Activated CD4-positive, alpha-beta T cell treated with anti-CD3 and anti-CD28 coated beads, Interleukin-2, amount 50 U/mL, for 48 hours (primary cell): ENCODE data around the gene TXNDC11.

Experiments used
- DNase-seq, 2 experiments: peaks; one replicate each; pipeline ENCODE4 v3.0.0-alpha.2; 2020

Gene TXNDC11

DNA sequence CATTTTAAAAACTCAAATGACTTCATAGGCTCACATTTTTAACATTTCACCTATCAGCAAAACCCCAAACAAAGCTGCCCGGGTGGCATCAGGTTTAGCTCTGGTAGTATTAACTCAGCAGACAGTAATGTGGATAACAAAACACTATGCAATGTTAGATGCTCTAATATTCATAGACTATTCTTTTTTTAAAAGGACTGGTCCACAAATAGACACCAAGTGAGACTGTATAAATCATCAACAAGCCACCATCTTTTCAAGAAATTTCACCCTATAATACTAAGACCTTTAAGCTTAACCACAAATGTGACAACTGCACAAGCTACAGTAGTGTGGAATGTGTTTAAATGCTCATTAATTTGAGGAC is 54.2 kb downstream of the TXNDC11 start:
- DNase-seq = no peak

DNA sequence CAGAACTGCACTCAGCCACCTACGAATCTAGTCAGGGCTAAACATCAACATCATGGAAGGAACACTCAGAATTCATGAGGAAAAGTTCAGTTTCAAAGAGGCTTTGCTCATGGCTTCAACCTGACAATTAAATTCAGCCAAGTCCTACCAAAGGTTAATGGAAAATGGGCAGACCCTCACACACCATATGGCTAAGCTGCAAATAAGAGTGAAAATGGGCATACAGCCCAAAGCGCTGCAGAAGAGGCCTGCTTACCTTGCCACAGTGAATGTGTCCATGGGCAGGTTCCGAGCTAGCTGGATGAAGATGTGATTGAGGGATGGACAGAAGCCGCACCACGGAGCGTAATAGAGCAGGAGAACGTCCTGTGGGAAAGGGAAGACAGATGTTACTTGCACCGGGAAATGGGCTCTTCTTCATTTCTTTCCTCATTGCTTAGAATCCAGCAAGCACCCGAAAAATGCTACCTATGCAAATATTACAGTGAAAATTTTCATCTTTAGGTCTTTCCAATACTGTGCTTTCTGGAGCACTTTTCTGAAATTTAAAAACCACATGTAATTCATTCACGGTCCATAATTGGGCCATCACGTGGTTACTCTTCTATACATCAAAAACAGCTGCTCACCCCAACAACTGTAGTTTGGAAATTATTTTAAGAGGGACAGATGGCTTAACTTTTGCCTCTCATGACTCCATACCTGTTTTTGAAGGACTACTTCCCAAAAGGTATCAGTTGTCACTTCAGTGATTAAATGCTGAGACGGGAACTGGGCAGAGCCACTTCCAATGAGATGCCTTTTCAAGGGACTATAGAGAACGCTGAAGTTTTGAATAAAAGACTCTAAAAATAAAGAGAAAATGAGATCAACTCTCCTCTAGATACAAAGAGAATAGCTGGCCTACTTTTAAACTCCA is 54.8 kb downstream of the TXNDC11 start:
- no peak for DNase-seq

DNA sequence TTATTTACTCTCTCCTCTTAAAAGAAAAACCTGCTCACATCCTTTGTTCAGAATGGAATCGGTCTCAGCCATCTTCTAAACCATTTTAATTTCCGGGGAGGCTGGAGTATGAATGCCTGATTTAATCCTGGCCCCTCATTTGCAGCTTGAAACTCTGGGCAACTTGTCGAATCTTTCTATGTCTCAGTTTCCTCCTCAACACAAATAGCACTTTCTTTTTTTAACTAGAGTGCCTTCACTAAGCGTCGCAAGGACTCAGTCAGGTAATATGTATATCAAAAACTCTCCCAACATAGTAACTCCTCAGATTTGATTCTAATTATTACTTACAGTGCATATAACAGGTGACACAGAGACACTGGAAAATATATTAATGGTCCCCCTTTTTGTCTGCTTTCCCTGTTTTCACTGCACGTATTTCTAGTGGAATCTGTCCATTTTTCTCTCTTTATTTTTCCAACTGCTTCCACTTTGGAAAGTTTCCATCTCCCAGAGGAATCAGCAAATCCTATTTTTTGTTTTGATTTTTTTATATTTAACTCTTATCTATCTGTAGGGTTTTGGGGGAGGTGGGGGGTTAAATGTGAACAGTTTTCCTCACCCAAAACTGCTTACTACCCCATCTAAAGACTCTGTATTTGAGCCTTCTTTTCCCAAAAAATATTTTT is 55.8 kb downstream of the TXNDC11 start:
- DNase-seq = no peak

DNA sequence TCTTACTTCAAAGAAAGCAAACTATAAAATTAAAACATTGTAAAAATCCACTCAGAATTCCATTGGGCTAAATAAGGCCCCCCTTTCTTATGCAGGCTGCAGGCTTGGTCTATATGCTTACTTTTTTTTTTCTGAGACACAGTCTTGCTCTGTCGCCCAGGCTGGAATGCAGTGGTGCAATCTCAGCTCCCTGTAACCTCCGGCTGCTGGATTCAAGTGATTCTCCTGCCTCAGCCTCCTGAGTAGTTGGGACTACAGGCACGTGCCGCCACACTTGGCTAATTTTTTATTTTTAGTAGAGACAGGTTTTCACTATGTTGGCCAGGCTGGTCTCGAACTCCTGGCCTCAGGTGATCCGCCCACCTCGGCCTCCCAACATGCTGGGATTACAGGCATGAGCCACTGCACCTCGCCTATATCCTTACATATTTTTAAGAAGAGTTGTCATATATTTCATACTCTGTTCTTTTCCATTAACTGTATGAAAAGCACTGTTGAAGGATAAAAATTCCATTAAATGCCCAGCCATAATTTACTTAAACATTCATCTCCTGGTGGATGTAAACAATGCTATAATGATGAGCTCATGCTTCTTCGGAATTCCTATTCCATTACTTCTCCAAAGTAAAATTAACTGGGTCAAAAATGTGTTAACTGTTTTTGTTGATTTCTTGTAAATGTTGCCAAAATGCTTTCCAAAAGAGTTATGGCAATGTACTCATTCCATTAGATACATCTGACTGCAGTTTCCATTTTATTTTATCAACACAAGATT is 56.6 kb downstream of the TXNDC11 start:
- DNase-seq = no peak

DNA sequence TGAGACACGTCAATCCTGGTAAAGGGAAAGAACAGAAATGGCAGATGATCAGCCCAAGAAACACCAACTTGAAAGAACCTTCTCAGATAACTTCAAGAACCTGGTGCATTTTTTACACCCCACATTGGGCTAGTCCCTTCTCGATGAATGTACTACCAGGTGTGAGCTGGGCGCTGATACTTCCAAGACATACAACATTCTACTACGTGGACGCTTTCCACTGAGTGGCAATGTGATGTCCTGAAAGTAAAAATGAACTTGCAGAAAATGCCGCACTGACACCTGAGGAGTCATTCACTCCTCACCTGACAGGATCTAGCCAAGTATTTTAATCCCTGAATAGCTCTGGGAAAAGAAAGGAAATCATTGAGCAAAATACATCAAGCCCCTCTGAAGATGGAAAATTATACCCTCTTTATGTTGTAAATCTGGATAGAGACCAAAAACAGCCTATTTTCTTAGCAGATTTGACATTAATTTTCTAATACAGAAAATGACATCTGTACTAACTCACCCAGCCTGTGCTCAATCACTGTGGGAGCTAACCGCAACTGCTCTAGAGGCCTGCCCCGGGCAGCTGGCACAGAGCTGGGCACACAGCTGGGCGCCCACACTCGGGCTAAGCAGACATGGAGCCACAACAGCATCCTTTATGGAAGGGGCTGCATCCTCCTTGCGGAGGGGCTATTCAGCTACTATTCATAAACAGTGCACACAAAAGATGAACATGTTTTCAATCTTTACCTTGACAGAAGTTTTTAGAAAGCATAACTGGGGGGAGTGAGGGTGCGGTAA is 58.2 kb downstream of the TXNDC11 start:
- DNase-seq = no peak

DNA sequence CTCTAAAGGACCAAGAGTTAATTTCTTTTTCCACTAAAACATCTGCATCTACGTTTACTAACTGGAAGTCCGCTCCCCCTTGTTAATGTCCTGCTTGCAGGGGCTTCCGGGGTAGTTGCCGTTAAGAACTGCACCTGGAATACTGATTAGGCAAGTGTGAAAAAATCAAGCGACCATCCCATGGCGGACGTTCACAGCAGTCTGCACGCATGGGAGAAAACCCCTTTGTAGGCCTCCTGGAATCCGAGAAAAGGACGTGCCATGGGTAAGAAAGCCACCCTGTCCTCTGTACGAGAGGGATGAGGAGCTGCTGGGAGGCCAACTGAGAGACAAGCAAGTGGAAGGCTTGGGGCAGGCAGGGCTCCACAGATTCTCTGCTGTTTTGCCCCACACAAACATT is 59.5 kb downstream of the TXNDC11 start:
- DNase-seq = no peak

DNA sequence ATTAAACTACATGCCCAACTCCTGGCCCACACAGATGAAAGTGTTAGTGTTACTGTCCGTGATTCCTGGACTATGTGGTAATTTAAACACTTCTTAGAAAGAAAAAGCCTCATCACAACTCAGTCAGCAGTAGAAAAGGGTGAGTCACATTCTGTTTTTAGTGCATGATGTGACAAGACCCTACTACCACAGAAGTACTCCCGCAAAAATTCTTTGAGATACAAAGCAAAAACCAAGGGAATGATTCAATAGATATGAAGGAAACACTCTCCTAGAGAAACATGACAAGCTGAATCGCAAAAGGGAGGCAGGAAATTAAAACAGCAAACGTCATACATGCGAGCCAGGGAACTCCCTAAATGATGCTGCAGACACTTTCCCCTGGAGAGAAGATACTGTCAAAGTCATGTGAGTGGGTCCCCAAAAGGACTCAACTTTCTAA is 60.0 kb downstream of the TXNDC11 start:
- no peak for DNase-seq

DNA sequence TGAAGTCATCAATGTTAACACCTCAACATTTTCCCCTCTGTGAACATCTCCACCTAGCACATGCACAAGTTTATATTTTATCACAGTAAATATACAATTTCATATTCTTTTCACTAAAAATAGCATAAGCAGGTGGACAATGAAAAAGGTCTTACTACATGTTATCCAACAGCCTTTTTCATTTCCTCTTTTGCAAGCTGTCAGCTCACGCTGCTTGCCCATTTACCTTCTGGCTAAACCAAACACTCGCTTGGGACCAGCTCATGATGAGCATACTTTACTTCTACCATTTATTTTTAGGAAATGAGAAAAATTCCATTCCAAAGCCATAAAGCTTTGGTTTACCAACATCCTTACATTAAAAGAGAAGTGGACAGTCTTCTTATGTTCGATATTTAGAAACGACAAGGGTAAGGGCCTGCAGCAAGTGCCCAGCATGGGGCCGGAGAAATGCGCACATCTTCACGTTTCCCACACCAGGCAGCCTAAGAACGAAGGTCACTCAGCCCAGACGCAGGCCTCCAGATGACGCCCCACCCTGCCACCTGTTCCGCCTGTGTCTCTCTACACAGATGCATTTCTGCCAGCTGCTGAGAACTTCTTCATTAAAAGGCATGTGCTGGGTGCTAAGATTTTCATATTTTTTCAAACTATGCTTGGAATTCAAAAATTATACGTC is 60.5 kb downstream of the TXNDC11 start:
- DNase-seq = no peak

DNA sequence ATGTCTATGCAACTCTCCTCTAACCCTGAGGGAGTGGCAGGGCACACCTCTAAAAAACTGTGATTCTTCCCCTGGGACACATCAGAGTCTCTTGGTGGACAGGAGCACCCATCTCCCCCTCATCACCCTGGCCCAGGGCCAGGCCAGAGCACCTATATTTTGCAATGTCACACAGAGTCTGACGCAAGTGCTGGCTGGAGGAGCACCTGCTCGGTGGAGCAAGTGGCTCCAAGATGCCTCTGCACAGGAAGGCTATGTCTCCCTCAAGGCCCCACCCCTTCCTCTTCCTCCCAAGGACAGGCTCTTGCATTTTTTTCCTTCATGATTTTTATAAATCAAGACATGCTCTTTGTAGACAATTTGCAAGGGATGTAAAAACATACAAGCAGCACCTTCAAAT is 61.1 kb downstream of the TXNDC11 start:
- no peak for DNase-seq

DNA sequence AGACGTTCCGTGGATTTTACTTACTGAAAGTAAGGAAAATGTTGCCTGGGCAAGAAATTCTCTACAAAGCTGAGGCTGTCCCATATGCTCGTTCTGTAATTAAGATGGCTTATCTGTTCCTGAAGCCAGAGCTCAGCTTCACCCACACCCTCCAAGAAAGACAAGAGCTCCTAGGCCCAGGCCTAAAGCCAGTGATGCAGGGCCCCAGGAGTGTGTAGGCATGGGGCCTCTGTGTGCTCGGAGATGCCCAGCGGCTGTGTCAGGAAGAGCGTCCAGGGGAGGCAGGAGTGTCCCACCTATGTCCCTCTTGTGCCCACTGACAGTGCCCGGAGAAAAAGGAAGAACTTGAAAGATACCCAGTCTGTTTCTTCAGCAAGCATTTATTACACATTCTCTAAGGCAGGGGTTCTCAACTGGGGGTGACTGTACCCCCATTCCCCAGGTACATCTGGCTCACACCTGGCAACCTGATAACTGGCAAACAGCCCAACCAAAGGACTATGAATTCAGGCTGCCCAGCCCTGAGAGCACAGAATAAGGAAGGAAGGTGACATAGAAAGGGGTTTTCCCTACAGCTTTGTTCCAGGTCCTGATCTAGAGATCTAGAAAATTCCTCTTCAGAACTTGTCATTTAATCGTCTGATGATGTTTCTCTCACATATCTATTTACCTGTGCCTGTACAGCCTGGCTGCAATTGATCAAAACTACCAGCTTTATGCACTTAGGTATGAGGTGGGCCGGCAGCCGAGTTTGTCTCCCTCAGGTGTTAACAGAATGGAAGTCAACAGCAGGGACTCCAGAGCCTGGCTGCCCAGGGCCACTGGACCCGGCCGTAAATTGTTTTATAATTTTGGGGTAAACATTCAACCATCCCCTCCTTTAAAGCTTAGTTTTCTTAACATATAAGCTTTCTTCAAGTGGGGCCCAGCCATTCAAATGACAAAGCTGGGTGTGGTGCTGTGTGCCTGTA is 62.4 kb downstream of the TXNDC11 start:
- no peak for DNase-seq

DNA sequence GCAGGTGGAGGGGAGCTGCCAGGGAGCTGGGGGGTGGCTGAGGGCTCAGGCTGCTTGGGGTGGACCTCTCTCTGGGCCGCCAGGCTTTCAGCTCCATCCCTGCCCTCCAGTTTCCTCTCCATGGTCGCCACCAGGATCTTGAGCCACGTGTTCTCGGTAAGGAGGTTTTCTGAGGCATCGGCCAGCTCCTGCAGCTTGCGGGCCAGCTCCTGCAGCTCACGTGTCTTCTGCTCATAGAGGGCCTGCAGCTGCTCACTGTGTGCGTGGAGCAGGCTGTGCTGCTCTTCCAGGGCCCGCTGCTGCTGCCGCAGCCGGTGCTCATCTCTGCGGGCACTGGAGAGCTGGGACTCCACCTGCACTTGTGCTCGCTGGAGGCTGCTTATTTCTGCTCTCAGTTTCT is 63.4 kb downstream of the TXNDC11 start:
- no peak for DNase-seq

DNA sequence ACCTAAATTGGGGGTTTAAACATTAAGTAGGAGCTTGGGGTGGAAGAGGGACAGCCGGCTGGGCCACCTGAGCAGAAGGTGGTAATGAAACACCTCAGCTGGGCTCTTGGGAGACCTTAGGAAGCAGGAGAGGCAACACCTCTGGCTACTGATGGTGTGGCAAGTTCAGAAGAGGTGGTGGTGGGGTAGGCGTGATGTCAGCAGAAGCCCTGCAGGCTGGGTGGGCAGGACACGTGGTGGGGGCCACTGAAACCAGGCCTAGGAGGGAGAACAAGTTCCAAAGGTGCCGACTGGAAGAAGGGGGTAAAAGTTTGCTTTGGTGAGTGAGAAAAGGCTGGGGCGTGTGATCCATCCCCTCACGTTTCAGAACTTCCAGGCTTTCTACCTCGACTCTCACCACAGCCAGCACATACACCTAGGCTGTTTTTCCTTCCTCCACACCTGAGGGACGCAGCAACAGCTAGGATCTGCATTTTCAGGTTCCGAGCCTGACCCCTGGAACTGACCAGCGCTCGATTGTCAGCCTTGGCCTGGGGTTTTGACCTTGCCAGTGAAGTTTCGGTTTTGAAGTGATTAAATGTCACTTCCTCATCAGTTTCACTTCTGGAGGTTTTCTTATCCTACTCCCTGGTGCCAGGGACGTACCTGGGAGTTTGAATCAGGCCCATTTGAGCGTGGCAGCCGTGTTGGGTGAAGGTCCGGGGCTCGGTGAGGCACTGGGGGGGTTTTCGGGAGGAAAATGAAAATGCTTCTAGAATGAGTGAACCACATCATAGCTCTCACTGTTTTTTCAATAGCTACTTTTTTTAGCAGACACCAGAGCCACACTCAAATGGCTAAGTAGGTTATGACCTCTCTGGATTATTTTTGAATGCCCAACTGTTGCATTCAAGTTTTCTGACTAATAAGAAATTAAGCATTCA is 64.4 kb downstream of the TXNDC11 start:
- no peak for DNase-seq

DNA sequence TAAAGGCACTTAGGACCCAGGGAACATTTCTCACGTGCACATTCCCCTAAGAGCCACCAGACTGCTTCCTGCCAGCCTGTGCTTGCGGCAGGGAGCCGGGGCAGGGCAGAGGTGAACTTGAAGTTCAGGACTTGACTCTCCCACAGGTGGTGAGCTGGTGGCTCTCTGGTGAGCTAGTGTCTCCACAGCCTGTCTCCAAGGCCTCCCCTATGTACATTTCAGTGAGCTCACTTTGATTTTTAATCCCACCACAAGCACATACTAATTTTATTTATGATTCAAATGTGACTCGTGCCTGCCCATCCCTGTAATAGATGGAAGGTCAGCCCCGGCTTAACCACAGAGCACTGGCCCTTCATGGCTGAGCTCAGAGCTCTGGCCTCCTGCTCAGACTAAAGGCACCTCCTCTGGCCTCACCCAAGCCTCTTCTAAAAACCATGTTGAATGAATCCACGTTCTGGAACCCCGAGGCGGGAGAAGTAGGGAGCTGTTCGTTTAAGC is 65.2 kb downstream of the TXNDC11 start:
- DNase-seq = no peak

DNA sequence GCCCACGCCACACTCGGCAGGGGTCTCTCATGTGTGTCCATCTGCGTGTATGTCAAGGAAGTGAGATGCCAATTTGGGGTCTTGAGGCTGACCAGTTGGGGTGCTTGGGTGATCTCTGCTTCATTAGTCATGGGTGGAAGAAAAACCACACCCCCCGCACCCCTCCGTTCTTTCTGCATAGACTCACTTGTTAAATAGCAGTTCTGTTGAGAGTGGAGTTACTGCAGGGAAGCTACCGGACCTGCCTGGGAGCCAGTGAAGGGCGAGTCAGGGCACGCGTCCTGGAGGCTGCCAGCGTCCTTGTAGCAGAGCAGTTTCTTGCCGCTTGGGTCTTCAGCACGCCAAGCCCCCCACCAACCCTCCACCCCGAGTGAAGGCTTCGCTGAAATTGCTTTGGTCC is 65.9 kb downstream of the TXNDC11 start:
- DNase-seq = no peak

DNA sequence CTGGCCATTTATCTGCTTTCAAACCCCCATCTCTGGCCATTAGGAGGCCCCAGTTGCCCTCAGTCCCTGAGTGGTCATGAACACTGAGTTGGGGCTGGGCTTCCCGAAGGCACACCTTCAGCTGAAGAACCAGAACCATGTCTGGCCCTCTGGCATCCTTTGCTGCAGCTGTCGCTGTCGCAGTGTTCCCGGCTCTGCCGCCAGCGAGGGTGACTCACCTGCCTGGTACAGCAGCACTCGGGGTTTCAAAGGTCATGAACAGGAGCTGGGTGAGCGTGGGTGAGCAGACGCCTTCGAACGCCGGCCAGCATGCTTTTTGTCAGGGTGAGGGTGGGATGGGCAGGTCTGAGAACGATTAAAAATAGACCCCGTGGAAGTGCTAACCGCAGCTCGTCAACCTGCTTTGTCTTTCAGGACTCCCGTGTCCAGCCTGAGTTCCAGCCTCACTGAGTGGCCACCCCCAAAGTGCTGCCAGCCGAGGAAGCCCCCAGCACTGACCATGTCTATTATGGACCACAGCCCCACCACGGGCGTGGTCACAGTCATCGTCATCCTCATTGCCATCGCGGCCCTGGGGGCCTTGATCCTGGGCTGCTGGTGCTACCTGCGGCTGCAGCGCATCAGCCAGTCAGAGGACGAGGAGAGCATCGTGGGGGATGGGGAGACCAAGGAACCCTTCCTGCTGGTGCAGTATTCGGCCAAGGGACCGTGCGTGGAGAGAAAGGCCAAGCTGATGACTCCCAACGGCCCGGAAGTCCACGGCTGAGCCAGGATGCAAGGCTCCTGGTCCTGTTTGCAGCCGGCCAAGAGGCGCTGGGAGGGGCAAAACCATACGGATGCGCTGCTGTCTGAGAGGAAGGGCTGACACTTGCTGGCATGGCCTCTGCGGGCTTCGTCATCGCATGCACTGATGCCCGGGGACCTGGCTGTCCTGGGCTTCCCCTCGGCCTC is 66.8 kb downstream of the TXNDC11 start:
- DNase-seq = no peak

DNA sequence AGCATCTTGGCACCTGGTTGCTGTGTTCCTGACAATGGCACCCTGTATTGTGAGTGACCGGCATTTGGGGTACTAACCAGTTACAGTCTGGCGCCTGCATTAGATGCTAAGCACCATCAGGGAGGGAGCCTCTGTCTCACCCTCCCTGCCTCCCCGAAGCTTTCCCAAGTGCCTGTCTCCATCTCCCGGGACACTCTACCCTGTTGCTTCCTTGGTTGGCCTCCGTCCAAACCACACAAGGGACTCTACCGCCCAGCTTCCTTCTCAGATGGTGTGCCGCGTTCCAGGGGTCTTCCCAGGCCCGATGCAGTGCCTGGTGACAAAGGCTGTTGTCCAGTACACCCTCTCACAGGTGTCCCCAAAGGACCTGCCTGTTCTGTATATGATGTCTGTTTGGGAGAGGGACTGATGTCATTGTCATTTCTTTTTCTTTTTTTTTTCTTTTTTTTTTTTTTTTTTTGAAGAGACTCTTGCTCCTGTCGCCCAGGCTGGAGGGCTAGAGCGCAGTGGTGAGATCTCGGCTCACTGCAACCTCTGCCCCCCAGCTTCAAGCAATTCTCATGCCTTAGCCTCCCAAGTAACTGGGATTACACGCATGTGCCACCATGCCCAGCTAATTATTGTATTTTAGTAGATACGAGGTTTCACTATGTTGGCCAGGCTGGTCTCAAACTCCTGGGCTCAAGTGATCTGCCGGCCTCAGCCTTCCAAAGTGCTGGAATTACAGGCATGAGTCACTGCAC is 67.7 kb downstream of the TXNDC11 start:
- DNase-seq = no peak

DNA sequence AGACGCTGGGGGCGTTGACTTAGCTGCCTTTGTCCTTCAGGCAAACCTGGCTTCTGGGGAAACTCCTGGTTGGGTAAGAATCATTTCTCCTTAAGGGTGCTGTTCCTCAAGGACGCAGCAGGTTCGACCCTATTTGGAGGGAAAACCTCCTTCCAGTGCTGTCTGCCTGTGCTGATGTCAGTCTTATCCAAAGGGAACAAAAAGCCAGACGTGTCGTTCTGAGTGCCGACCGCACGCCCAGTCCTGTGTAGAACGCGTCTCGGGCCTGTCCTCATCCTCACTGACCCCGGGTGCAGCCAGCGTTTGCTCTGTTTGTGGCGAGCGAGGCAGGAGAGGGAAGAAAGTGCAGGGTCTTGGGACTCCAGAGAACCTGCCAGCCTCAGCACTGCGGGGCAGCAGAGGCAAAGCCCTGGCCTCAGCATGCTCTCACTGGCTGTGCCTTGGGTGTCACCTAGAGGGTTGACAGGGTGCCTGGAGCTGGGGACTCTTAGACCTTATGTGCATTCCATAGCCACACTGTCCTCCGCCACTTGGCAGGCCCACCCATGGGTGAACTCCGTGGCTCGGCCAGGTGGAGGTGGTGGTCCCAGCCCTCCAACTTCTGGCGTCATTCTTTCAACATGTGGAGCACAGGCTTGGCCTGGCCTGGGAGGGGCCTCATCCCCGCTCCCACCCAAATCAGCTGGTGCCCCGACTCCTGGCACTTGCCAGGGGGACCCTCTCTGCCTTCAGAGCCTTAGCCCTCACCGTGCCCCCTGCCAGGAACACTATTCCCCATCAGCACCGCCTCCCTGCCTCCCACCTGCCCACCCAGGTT is 68.4 kb downstream of the TXNDC11 start:
- no peak for DNase-seq
